Activated CD8-positive, alpha-beta memory T cell treated with anti-CD3 and anti-CD28 coated beads for 24 hours (primary cell): ENCODE measurements around the gene ATXN10.
"Not testable (repeated sequence)": the region's sequence is repeated elsewhere in the genome, so short reads cannot be mapped to it uniquely, and the experiment has no call there.

ENCODE experiments used
- DNase-seq: peaks from one replicate; pipeline ENCODE4 v3.0.0-alpha.2; 2020

Gene ATXN10

GRCh38 chr22:45680932-45681700, 9.5 kb downstream of the ATXN10 start:
- no peak for DNase-seq

GRCh38 chr22:45682064-45682463, 10.4 kb downstream of the ATXN10 start:
- DNase-seq = no peak

- not testable (repeated sequence) for DNase-seq
These were observed 11.1 kb downstream of the ATXN10 start for GRCh38 chr22:45682773-45683172.

- no peak for DNase-seq
These were observed 11.6 kb downstream of the ATXN10 start for GRCh38 chr22:45683248-45683647.

GRCh38 chr22:45683680-45684079, 12.0 kb downstream of the ATXN10 start:
- no peak for DNase-seq

- no peak for DNase-seq
These were observed 12.5 kb downstream of the ATXN10 start for GRCh38 chr22:45684169-45684568.

GRCh38 chr22:45684752-45685574, 13.3 kb downstream of the ATXN10 start:
- DNase-seq = no peak

- DNase-seq = no peak
These were observed 14.4 kb downstream of the ATXN10 start for GRCh38 chr22:45686004-45686403.

- no peak for DNase-seq
These were observed 15.2 kb downstream of the ATXN10 start for GRCh38 chr22:45686836-45687235.

- no peak for DNase-seq
These were observed 17.0 kb downstream of the ATXN10 start for GRCh38 chr22:45688600-45689080.

- DNase-seq = no peak
These were observed 17.6 kb downstream of the ATXN10 start for GRCh38 chr22:45689211-45689610.

GRCh38 chr22:45690008-45690407, 18.4 kb downstream of the ATXN10 start:
- DNase-seq = no peak

- no peak for DNase-seq
These were observed 20.9 kb downstream of the ATXN10 start for GRCh38 chr22:45692549-45692948.

GRCh38 chr22:45693835-45694234, 22.2 kb downstream of the ATXN10 start:
- DNase-seq = no peak

- no peak for DNase-seq
These were observed 24.6 kb downstream of the ATXN10 start for GRCh38 chr22:45696227-45696626.

- DNase-seq = no peak
These were observed 26.5 kb downstream of the ATXN10 start for GRCh38 chr22:45698094-45698493.

- DNase-seq = no peak
These were observed 31.3 kb downstream of the ATXN10 start for GRCh38 chr22:45702981-45703380.

- DNase-seq = no peak
These were observed 32.1 kb downstream of the ATXN10 start for GRCh38 chr22:45703758-45704157.

GRCh38 chr22:45704648-45705047, 33.0 kb downstream of the ATXN10 start:
- DNase-seq = no peak

- DNase-seq = no peak
These were observed 36.0 kb downstream of the ATXN10 start for GRCh38 chr22:45707605-45708004.

GRCh38 chr22:45708145-45708544, 36.5 kb downstream of the ATXN10 start:
- DNase-seq = no peak

- no peak for DNase-seq
These were observed 37.6 kb downstream of the ATXN10 start for GRCh38 chr22:45709060-45709739.

GRCh38 chr22:45709866-45710265, 38.2 kb downstream of the ATXN10 start:
- DNase-seq = no peak
